ENCODE results near the gene MTHFD2. TPM values are rescaled to one million over a fixed set of nuclear protein-coding genes. Genes with fewer than 3 reads are reported as not detected.

Gene MTHFD2
- total RNA-seq, 4 donors from 2014 or later, result 15.1 to 24.8 (median 16.2) TPM

DNA sequence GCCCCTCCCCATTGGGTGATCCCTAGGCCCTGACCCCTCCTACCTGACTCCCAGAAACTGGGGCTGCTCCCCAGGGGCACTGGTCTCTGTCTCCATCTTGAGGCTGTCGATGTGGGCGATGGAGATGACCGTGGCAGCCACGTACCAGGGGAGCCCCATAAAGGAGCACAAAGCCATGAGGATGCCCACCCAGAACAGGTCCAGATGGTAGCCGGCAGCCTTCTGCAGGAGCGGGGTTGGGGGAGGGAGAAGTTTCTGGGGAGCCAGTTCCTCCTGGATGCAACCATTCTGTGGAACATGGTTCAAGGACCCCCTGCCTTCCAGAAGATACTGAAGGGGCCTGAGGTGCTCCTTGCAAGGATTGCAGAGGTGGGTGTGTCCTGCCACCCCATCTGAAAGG lies 34.0 kb downstream of the MTHFD2 start:
- no peaks in the 10 kb centered on the region for H3K4me1 ChIP-seq
- H3K27me3 ChIP-seq, result no peaks in the 10 kb centered on the region
- no peak for DNase-seq
- TF ChIP-seq, protein P1, sequence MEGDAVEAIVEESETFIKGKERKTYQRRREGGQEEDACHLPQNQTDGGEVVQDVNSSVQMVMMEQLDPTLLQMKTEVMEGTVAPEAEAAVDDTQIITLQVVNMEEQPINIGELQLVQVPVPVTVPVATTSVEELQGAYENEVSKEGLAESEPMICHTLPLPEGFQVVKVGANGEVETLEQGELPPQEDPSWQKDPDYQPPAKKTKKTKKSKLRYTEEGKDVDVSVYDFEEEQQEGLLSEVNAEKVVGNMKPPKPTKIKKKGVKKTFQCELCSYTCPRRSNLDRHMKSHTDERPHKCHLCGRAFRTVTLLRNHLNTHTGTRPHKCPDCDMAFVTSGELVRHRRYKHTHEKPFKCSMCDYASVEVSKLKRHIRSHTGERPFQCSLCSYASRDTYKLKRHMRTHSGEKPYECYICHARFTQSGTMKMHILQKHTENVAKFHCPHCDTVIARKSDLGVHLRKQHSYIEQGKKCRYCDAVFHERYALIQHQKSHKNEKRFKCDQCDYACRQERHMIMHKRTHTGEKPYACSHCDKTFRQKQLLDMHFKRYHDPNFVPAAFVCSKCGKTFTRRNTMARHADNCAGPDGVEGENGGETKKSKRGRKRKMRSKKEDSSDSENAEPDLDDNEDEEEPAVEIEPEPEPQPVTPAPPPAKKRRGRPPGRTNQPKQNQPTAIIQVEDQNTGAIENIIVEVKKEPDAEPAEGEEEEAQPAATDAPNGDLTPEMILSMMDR (IDR thresholded peaks at IDR 0.05), result no peak
- TF ChIP-seq POLR2A (IDR thresholded peaks at IDR 0.05), result no peak
- H3K9me3 ChIP-seq, result no peaks in the 10 kb centered on the region
- no peaks in the 10 kb centered on the region for H3K36me3 ChIP-seq
- no peak overlapping the region for H3K27ac ChIP-seq
- no peak overlapping the region for H3K4me3 ChIP-seq

DNA sequence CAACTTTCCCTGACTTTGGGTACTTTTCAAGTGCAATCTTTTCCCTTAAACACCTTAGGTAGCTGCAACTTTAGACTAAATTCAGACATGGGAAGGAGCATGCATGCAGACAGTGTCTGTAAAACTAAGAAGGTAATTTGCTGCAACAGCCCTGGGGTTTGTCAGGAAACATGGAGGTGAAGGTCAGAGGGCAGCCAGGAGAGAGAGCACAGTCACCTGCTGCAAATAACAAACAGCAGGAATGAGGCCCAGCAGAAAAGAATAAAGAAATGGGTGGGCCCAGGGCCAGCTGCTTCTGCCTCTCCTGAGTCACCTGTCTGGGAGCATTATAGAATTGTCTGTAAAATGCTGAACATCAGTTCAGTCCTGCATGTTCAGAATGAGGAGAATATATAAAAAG lies 35.2 kb downstream of the MTHFD2 start:
- Histone ChIP-seq H3K9me3 (no peaks in the 10 kb centered on the region), H3K36me3 (no peaks in the 10 kb centered on the region), H3K27me3 (no peaks in the 10 kb centered on the region), H3K4me1 (no peaks in the 10 kb centered on the region), H3K27ac (no peak overlapping the region), H3K4me3 (no peak overlapping the region)
- no peak for DNase-seq
- TF ChIP-seq POLR2A (IDR thresholded peaks at IDR 0.05), result no peak
- TF ChIP-seq, protein P1 (IDR thresholded peaks at IDR 0.05), result no peak

DNA sequence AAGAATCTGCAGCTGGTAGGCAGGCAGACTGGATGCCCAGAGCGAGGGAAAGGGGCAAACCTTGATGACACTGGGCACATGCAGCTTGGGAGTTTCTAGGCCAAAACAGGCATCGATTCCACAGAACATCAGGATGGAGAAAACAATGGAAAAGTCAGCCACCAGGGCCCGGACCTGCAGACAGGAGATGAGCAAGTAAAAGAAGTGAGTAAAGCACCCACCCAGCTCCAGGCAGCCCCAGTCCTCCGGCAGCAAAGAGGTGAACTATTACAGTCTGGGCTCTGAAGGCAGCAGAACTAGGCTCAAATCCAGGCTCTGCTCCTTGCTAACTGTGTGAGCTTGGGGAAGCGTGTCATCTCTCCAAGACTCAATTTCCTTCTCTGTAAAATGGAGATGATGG lies 36.6 kb downstream of the MTHFD2 start:
- Histone ChIP-seq H3K4me1 (no peaks in the 10 kb centered on the region), H3K4me3 (no peak overlapping the region), H3K9me3 (no peaks in the 10 kb centered on the region), H3K27me3 (no peaks in the 10 kb centered on the region), H3K36me3 (no peaks in the 10 kb centered on the region), H3K27ac (no peak overlapping the region)
- DNase-seq, result no peak
- TF ChIP-seq, protein P1 (IDR thresholded peaks at IDR 0.05), result no peak
- TF ChIP-seq POLR2A (IDR thresholded peaks at IDR 0.05), result no peak

DNA sequence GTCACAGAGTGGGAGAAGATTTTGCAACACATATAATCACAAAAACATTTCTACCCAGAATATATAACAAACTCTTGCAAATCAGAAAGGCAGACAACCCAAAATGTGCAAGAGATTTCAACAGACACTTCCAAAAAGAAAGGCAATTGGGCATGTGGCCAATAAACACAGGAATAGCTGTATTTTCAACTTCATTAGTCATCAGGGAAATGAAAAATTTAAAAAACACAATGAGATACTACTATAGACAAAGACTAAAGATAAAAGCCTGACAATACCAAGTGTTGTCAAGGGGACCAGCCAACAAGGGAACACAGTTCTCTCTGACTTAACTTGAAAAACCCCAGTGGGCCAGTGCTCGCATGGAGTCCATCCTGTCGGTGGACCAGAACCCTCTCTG lies 40.5 kb downstream of the MTHFD2 start:
- H3K4me1 ChIP-seq, result no peaks in the 10 kb centered on the region

DNA sequence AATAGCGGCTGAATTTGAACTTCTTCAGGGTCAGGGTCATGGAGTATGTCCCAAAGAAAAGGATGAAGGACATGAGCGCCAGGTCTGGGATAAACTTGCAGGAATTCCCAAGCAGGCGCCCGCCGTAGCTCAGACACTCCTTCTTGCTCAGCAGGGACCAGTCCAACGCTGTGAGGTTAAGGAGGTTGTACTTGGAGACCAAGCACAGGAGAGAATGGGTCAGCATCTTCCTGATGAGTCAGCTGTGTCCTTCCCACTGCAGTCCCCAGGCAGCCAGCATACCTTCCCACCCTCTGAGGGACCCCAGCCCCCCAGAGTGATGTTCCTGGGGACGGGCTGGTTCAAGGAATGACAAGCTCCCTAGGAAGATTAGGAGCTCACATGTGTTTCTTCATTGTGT lies 40.9 kb downstream of the MTHFD2 start:
- Histone ChIP-seq H3K4me3 (no peak overlapping the region), H3K36me3 (no peaks in the 10 kb centered on the region), H3K27ac (no peak overlapping the region), H3K9me3 (no peaks in the 10 kb centered on the region), H3K27me3 (no peaks in the 10 kb centered on the region), H3K4me1 (no peaks in the 10 kb centered on the region)
- TF ChIP-seq, protein P1 (IDR thresholded peaks at IDR 0.05), result no peak
- no peak for TF ChIP-seq POLR2A (IDR thresholded peaks at IDR 0.05)
- peak in 1 of 3 donors; percentile 25 for DNase-seq

More for the DNA sequence above, 40.5 kb downstream of the MTHFD2 start:
- TF ChIP-seq POLR2A (IDR thresholded peaks at IDR 0.05), result no peak
- TF ChIP-seq, protein P1 (IDR thresholded peaks at IDR 0.05), result no peak
- no peak overlapping the region for H3K27ac ChIP-seq
- DNase-seq, result no peak
- H3K9me3 ChIP-seq, result no peaks in the 10 kb centered on the region
- H3K4me3 ChIP-seq, result no peak overlapping the region
- H3K36me3 ChIP-seq, result no peaks in the 10 kb centered on the region
- H3K27me3 ChIP-seq, result no peaks in the 10 kb centered on the region

Data from Peyer's patch (tissue), 4 donors.